COLO668 (cell line): ENCODE results near the gene ANKRD40.

Experiments used
- DNase-seq: peaks from one replicate; lab custom pipeline; 2025; ENCODE audit not compliant: unreplicated experiment; lab: John Stamatoyannopoulos, UW

Gene ANKRD40

GRCh38 chr17:50653738-50654137 is 54.0 kb downstream of the ANKRD40 start:
- no peak for DNase-seq

DNA sequence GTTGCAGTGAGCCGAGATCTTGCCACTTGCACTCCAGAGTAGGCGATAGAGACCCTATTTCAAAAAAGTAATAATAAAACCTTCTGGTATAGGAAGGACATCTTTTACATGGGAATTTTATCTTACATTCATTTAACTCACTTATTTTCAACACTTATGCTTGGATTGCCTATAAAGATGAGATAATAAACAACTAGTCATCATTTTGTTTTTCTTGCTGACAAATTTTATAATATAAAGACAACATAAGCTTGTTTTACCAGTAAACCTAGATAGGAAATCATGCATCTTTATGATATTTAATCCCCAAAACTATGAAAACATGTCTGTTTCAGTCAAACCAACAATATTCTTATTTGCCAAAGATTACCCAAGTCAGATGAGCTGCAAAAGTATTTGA is 56.1 kb downstream of the ANKRD40 start:
- no peak for DNase-seq

- DNase-seq = no peak
Observed at GRCh38 chr17:50649042-50649908, 58.4 kb downstream of the ANKRD40 start.

DNA sequence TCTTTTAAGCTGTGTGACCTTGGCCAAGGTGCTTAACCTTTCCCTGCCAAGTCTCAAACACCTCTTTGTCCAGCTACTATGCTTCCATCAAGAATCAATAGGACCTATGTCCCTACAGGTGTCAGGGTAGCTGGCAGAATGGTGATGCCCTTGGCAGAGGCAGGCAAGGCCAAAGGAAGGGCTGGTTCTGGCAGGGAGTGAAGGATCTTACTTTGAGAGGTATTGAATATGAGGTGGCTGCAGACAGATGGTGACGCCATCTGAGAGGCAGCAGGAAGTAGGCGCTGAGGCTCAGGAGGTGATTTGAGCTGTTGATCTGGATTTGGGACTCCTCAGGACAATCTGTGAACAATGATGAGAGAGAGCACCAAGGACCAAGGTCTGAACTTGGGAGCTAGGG is 60.5 kb downstream of the ANKRD40 start:
- DNase-seq = no peak

- no peak for DNase-seq
Observed at GRCh38 chr17:50645748-50646682, 61.7 kb downstream of the ANKRD40 start.
